ENCODE data around the gene SVIL. TPM values are rescaled to one million over a fixed set of nuclear protein-coding genes. Genes with fewer than 3 reads are reported as not detected.

Gene SVIL
- total RNA-seq, 2 experiments from 2014 or later, result 1.0 to 3.7 TPM

DNA sequence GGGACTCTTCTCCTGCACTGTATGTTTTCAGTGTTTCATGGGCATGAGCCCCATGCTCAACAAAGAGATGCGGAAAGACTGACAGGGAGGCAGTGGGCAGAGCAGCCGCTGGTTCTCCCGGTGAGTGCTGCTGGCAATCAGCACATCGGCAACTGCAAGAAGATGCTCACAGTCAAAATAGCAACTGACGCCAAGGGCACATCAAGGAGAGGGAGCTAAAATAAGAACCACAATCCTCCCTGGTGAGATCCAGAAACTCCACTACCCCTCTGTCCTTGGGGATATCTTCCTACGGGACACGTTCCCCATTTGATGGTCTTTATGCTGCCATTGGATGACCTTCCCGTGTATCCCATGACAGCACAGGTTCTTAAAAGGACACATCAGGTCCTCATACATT is 28.9 kb upstream of the SVIL start:
- Mint-ChIP-seq H3K4me1 (peaks cover 13% of the 10 kb centered on the region), H3K9me3 (ENCODE audit: low read depth) (no peaks in the 10 kb centered on the region), H3K4me3 (no peak overlapping the region), H3K36me3 (no peaks in the 10 kb centered on the region), H3K27ac (no peak overlapping the region), H3K27me3 (peaks cover 24% of the 10 kb centered on the region)
- no peak for ATAC-seq
- CTCF ChIA-PET, result no interaction called here
- DNase-seq, result no peak

- peaks cover 41% of the 10 kb centered on the region for H3K27me3 Mint-ChIP-seq
- DNase-seq, result peak; percentile 79
- peak overlapping the region; percentile 16 for H3K27ac Mint-ChIP-seq
- H3K4me3 Mint-ChIP-seq, result no peak overlapping the region
- H3K9me3 Mint-ChIP-seq (ENCODE audit: low read depth), result peaks cover 6% of the 10 kb centered on the region
- CTCF ChIA-PET, result interaction anchor here (1.8 kb wide), 1 partner anchor 16 kb away, joined by 3 read pairs; no protein-coding TSS in a partner anchor
- peaks cover 29% of the 10 kb centered on the region for H3K4me1 Mint-ChIP-seq
- peak; percentile 99 for ATAC-seq
- peaks cover 16% of the 10 kb centered on the region for H3K36me3 Mint-ChIP-seq
Measured at GRCh38 chr10:29658984-29659965, 24.5 kb upstream of the SVIL start.

DNA sequence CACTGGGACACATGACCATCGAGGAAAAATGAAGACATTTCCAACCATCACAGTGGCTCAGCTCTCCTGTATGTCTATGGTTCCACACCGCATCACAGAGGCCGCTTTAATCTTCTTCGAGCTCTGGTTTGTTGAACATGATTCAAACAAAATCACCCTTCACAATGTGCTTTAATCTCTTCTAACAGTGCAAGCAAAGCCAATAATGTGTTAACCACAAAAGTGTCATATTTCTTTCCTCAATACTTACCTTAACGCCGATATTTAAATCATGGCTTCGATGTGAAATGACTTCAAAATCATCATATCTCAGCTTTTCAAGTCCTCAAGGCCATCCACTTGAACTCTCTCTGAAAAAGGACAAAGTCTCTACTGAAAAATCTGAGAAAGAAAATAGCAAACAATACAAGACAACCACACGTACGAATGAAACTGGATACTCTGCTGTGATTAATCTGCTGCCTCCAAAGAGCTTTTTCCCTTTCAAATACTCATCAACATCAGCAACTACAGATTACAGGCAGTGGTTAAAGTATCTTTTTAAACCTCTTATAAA is 23.0 kb upstream of the SVIL start:
- no peak overlapping the region for H3K27ac Mint-ChIP-seq

GRCh38 chr10:29656451-29656992 is 21.8 kb upstream of the SVIL start:
- peaks cover 6% of the 10 kb centered on the region for H3K9me3 Mint-ChIP-seq (ENCODE audit: low read depth)
- H3K36me3 Mint-ChIP-seq, result peaks cover 16% of the 10 kb centered on the region
- peaks cover 41% of the 10 kb centered on the region for H3K27me3 Mint-ChIP-seq
- ATAC-seq, result no peak
- no peak overlapping the region for H3K4me3 Mint-ChIP-seq
- no peak for DNase-seq
- peaks cover 29% of the 10 kb centered on the region for H3K4me1 Mint-ChIP-seq
- CTCF ChIA-PET, result interaction anchor here (1.1 kb wide), 1 partner anchor 78 kb away, joined by 5 read pairs; no protein-coding TSS in a partner anchor
- no peak overlapping the region for H3K27ac Mint-ChIP-seq

More for the DNA sequence above, 23.0 kb upstream of the SVIL start:
- Mint-ChIP-seq H3K27me3 (peaks cover 41% of the 10 kb centered on the region), H3K9me3 (ENCODE audit: low read depth) (peaks cover 6% of the 10 kb centered on the region), H3K36me3 (peaks cover 16% of the 10 kb centered on the region), H3K4me3 (no peak overlapping the region), H3K4me1 (peaks cover 29% of the 10 kb centered on the region)
- ATAC-seq, result no peak
- CTCF ChIA-PET, result interaction anchor here (1.0 to 1.8 kb wide), 3 partner anchors 14 to 212 kb away, joined by 3 to 5 read pairs (median 3); no protein-coding TSS in a partner anchor
- no peak for DNase-seq

DNA sequence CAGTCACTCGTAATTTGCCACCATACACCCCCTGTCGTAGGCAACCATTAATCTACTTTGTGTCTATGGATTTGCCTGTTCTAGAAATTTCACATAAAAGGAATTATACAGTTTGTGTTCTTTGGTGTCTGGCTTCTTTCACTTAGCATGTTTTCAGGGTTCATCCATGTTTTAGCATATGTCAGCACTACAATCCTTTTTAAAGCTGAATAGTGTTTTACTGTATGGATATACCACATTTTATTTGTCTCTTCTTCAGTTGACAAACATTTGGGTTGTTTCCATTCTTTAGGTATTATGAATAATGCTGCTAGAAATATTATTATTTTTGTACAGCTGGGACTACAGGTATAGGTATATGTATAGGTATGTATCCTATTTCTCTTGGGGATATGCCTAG is 17.4 kb upstream of the SVIL start:
- CTCF ChIA-PET, result no interaction called here
- peaks cover 8% of the 10 kb centered on the region for H3K36me3 Mint-ChIP-seq
- no peak overlapping the region for H3K4me3 Mint-ChIP-seq
- peaks cover 40% of the 10 kb centered on the region for H3K27me3 Mint-ChIP-seq
- DNase-seq, result no peak
- H3K27ac Mint-ChIP-seq, result no peak overlapping the region
- ATAC-seq, result no peak
- peaks cover 6% of the 10 kb centered on the region for H3K9me3 Mint-ChIP-seq (ENCODE audit: low read depth)
- peaks cover 14% of the 10 kb centered on the region for H3K4me1 Mint-ChIP-seq

GRCh38 chr10:29651767-29652166 is 17.0 kb upstream of the SVIL start:
- DNase-seq (no peak), ATAC-seq (no peak)
- H3K4me1 Mint-ChIP-seq, result peaks cover 18% of the 10 kb centered on the region
- no peak overlapping the region for H3K27ac Mint-ChIP-seq
- CTCF ChIA-PET, result no interaction called here
- peaks cover 38% of the 10 kb centered on the region for H3K27me3 Mint-ChIP-seq
- peaks cover 6% of the 10 kb centered on the region for H3K9me3 Mint-ChIP-seq (ENCODE audit: low read depth)
- H3K36me3 Mint-ChIP-seq, result peaks cover 6% of the 10 kb centered on the region
- no peak overlapping the region for H3K4me3 Mint-ChIP-seq

- no peak overlapping the region for H3K27ac Mint-ChIP-seq
- no peak for ATAC-seq
- CTCF ChIA-PET, result no interaction called here
- peaks cover 25% of the 10 kb centered on the region for H3K4me1 Mint-ChIP-seq
- no peak for DNase-seq
- H3K27me3 Mint-ChIP-seq, result peaks cover 41% of the 10 kb centered on the region
- H3K36me3 Mint-ChIP-seq, result no peaks in the 10 kb centered on the region
- H3K4me3 Mint-ChIP-seq, result no peak overlapping the region
- no peaks in the 10 kb centered on the region for H3K9me3 Mint-ChIP-seq (ENCODE audit: low read depth)
Measured at GRCh38 chr10:29650552-29650944, 15.8 kb upstream of the SVIL start.

DNA sequence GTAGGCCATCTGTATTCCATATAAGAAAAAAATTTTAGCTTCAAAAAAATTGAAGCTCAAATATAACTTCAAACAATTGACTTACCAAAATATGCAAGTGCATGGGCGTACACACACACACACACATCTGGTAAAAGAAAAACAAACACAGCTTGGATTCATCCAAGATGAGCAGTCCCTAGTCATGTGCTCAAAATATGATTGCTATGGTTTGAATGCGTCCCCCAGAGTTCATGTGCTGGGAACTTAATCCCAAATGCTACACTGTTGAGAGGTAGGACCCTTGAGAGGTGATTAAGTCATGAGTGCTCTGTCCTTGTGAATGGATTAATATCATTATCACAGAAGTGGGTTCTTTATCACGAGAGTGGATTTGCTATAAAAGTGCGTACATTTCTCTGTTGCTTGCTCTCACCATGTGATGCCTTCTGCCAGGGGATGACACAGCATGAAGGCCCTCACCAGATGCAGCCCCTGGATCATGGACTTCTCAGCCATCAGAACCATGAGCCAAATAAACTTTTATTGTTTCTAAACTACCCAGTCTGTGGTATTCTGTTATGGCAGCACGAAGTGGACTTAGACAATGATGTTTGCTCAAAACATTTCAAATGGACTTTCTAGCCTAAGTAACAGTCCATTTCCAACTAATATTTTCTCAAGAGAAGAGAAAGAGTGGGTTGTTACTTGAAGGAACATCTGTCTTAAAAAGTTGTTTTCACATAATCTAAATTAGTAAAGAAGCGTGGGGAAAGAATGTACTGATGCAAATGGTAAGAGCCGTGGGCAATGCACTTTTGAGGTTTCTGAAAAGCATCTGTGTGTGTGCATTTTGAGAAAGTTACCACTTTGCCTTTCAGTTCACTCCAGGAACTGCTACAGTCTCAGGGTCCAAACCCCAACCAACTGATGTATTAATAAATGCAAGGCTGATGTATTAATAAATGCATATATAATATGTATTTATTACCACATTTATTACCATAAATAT is 15.1 kb upstream of the SVIL start:
- CTCF ChIA-PET, result no interaction called here
- Mint-ChIP-seq H3K27me3 (peaks cover 42% of the 10 kb centered on the region), H3K36me3 (no peaks in the 10 kb centered on the region), H3K27ac (no peak overlapping the region), H3K4me1 (peaks cover 25% of the 10 kb centered on the region), H3K4me3 (no peak overlapping the region), H3K9me3 (ENCODE audit: low read depth) (no peaks in the 10 kb centered on the region)
- DNase-seq (no peak), ATAC-seq (no peak)

DNA sequence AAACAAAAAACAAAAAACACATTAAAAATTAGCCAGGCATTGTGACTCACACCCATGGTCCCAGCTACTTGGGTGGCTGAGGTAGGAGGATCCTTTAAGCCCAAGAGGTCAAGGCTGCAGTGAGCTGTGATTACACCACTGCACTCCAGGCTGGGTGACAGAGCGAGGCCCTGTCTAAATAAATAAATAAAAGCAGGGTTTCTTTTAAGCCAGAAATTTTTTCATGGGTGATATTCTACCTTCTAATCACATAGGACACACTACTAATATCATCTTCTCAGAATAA is 14.2 kb upstream of the SVIL start:
- Mint-ChIP-seq H3K27me3 (peaks cover 41% of the 10 kb centered on the region), H3K9me3 (ENCODE audit: low read depth) (no peaks in the 10 kb centered on the region), H3K4me1 (peaks cover 25% of the 10 kb centered on the region), H3K4me3 (no peak overlapping the region), H3K36me3 (no peaks in the 10 kb centered on the region), H3K27ac (no peak overlapping the region)
- DNase-seq (no peak), ATAC-seq (no peak)
- CTCF ChIA-PET, result no interaction called here

DNA sequence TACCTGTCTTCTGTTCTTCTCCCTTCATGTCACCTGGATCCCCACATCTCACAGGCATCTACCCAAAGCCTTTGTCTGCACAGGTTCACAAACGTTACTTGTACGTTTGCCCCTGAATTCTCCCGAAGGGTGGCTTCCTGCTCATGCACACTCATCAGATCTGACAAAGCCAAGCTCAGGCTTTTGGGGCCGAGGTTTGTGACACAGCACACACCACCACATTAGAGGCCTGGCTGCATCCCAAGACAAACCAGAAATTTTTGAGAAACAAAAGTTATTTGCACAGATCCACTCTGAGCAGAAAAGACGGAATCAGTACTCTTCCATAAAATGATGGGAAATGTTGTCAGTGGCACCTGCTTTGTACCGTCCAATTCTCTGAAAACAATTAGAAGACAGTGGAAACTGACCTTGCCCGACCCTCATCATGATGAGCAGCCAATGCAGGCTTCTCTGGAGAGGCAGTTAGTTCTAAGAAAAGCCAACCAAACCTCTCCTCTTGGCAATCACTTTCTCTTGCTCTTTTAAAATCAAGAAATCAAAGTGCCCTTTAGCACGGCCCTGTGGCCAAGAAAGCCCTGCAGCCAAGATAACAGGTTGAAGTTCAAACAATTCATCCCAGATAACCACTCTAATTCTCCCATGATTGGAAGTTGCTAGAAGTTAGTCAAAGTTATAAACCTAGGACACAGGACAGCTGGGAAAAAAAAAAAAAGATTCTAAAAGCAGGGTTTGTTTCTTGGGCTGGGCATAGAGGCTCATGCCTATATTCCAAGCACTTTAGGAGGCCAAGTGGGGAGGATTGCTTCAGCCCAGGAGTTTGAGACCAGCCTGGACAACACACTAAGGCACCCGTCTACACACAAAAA is 13.6 kb upstream of the SVIL start:
- H3K9me3 Mint-ChIP-seq (ENCODE audit: low read depth), result no peaks in the 10 kb centered on the region
- no peak overlapping the region for H3K4me3 Mint-ChIP-seq
- H3K27ac Mint-ChIP-seq, result no peak overlapping the region
- no peaks in the 10 kb centered on the region for H3K36me3 Mint-ChIP-seq
- ATAC-seq, result no peak
- H3K4me1 Mint-ChIP-seq, result peaks cover 25% of the 10 kb centered on the region
- H3K27me3 Mint-ChIP-seq, result peaks cover 41% of the 10 kb centered on the region
- CTCF ChIA-PET, result interaction anchor here (0.7 to 1.8 kb wide), 3 partner anchors 13 to 58 kb away, joined by 3 to 6 read pairs (median 3); no protein-coding TSS in a partner anchor
- DNase-seq, result peak; percentile 46

DNA sequence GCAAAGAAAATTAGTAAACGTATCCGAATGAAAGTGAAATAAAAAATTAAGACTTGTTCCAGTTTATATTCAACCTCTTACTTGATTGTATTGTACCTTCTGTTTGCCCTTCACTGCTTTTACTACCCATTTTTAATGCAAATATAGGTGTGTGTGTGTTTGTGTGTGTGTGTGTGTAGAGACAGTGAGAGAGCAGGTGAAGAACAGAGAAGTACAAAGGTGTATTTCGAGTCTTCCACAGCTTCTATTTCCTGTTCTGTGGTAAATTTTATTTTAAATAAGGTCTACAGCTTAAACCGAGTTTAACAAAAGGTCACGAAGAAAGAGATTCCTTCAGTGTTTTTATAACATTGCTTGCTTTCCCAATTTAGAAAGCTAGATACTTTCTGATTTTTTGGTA is 12.7 kb upstream of the SVIL start:
- no peak for DNase-seq
- no peak overlapping the region for H3K4me3 Mint-ChIP-seq
- H3K9me3 Mint-ChIP-seq (ENCODE audit: low read depth), result no peaks in the 10 kb centered on the region
- CTCF ChIA-PET, result interaction anchor here (0.6 to 1.8 kb wide), 4 partner anchors 12 to 67 kb away, joined by 3 to 6 read pairs (median 3); no protein-coding TSS in a partner anchor
- H3K27me3 Mint-ChIP-seq, result peaks cover 39% of the 10 kb centered on the region
- no peak for ATAC-seq
- H3K36me3 Mint-ChIP-seq, result no peaks in the 10 kb centered on the region
- peaks cover 25% of the 10 kb centered on the region for H3K4me1 Mint-ChIP-seq
- H3K27ac Mint-ChIP-seq, result no peak overlapping the region

- Mint-ChIP-seq H3K27ac (no peak overlapping the region), H3K27me3 (peaks cover 35% of the 10 kb centered on the region), H3K4me1 (peaks cover 25% of the 10 kb centered on the region), H3K9me3 (ENCODE audit: low read depth) (no peaks in the 10 kb centered on the region), H3K4me3 (no peak overlapping the region), H3K36me3 (no peaks in the 10 kb centered on the region)
- CTCF ChIA-PET, result interaction anchor here (0.6 to 1.8 kb wide), 2 partner anchors 11 to 67 kb away, joined by 3 to 6 read pairs; no protein-coding TSS in a partner anchor
- DNase-seq (no peak), ATAC-seq (no peak)
Measured at GRCh38 chr10:29646960-29647461, 12.2 kb upstream of the SVIL start.

Data from activated CD8-positive, alpha-beta memory T cell treated with anti-CD3 and anti-CD28 coated beads, Interleukin-2, amount 10 ng/mL, durations not matched to agents 7 days and 5 days (primary cell).